T-helper 2 cell (primary cell): ENCODE results near the gene RGS19.
"Not testable (repeated sequence)": the region's sequence is repeated elsewhere in the genome, so short reads cannot be mapped to it uniquely, and the experiment has no call there.

Experiments used
- DNase-seq, 5 experiments: peaks; one replicate each; pipeline versions ENCODE4 v3.0.0 to v3.0.0-alpha.2; 2012 to 2022

Gene RGS19

GRCh38 chr20:64092258-64093012, 13.1 kb upstream of the RGS19 start:
- no peak for DNase-seq

DNA sequence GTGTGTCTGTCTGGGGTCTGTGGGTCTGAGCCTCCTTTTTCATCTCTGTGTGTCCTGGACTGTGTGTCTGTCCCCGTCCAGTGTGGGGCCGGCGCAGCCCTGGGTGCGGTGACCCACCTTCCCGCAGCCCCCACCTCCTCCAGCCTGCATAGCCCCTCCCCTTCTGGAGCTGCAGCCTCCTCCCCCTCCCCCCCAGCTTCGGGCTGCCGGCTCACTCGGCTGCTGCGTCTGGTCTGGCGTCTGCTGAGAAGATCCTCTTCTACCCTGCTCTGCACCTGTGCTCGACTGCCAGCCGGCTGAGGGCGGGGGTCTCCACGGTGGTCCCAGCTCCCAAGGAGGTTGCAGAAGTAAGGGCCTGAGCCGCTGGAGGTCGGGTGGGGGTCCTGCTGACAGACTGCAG, 12.5 kb upstream of the RGS19 start:
- DNase-seq = no peak

GRCh38 chr20:64091340-64091739, 12.0 kb upstream of the RGS19 start:
- no peak for DNase-seq

DNA sequence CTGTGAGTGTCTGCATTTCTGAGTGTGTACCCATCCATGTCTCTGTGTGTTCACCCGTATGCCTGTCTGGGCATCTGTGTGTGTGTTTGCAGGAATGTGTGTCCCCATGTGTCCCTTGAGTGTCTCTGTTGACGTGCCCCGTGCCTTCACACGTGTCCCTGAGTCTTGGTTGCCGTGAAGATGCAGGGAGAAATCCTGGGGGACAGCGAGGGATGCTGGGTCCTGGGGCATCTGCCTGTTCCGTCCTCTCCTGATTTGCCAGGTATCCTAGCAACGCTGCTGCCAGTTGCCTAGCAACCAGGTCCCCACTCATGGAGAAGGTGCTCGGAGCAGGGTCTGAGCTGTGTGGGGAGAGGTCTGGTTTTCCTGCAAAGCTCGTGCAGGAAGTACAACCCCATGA, 10.8 kb upstream of the RGS19 start:
- no peak for DNase-seq

- not testable (repeated sequence) for DNase-seq
These were observed 9.3 kb upstream of the RGS19 start for GRCh38 chr20:64088586-64088985.

DNA sequence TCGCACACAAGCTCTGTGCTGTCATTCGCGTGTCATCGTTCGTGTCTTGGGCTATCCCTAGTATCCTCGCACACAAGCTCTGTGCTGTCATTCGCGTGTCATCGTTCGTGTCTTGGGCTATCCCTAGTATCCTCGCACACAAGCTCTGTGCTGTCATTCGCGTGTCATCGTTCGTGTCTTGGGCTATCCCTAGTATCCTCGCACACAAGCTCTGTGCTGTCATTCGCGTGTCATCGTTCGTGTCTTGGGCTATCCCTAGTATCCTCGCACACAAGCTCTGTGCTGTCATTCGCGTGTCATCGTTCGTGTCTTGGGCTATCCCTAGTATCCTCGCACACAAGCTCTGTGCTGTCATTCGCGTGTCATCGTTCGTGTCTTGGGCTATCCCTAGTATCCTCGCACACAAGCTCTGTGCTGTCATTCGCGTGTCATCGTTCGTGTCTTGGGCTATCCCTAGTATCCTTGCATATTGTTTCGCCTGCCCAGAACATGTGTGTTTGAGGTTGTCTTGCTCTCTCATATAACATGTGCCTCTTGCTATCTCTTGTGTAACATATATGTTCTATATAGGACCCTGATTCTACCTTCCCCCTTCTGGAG, 8.0 kb upstream of the RGS19 start:
- not testable (repeated sequence) for DNase-seq

GRCh38 chr20:64086801-64087200, 7.5 kb upstream of the RGS19 start:
- DNase-seq = no peak

- DNase-seq = no peak
These were observed 5.4 kb upstream of the RGS19 start for GRCh38 chr20:64084685-64085152.

DNA sequence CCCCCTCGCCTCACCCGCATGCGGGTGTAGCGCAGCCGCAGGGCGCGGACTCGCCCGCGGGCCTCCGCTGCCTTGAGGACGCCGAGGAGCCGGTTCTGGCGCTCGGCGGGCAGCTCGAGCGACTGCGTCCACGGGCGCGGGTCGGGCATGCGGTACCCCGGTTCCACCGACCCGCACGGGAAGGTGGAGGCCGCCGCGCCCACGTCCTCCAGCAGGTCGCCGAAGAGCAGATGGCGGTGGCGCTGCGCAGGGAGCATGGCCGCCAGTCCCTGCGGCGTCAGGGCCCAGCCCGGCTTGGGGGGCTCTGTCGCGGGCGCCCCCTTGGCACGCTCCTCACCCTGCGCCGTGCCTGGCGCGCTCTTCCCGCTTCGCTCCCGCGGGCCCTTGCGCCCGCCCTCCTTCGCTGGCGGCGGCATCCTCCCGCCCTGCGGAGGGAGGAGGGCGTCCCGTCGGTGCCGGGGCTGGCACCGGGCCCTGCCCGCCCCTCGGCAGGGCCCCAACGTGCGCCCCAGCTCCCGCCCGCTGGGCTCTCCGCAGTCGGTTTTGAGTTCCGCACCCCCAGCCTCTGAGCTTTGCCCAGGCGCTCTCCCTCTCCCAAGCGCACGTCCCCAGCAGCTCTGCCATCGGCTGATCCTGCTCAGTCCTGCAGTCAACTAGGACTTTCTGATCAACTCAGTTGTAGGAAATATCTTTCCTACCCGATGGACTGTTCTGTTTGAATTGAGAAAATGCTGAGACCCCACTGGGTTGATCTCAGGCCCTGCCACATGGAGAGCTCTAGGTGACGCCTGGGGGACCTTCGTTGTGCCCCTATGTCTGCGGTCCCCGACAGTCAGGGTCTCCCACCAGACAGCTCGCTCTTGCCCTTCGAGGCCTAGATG, 4.7 kb upstream of the RGS19 start, which contains the start of gene LKAAEAR1:
TSS of gene LKAAEAR1 (minus strand) at position 595 of the 881 bp plus-strand sequence. CDS start at position 416, 179 bp downstream.
- DNase-seq = no peak

DNA sequence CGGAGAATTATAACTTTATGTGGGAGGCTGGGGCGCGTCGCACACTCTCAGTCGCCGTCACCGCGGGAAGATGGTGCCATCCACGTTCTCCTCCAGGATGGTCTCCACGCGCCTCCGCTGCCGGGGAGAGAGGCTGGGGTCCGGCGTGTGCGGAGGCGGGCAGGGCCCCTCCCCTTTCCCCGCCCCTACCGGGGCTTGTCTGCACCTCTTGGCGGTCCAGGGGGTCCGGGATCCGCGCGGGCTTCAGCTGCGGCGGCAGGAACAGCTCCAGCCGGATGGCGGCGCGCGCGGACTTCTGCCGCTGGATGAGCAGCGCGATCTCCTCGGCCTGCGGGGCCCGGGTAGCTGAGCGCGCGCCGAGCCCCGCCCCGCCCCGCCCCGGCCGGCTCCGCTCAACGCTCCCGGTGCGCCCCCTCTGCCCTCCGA, 4.1 kb upstream of the RGS19 start:
- peak in 4 of 5 experiments; percentile 44 to 78 (median 56) for DNase-seq

GRCh38 chr20:64082820-64083377, 3.6 kb upstream of the RGS19 start:
- no peak for DNase-seq

GRCh38 chr20:64082126-64082731, 2.9 kb upstream of the RGS19 start:
- DNase-seq = no peak

DNA sequence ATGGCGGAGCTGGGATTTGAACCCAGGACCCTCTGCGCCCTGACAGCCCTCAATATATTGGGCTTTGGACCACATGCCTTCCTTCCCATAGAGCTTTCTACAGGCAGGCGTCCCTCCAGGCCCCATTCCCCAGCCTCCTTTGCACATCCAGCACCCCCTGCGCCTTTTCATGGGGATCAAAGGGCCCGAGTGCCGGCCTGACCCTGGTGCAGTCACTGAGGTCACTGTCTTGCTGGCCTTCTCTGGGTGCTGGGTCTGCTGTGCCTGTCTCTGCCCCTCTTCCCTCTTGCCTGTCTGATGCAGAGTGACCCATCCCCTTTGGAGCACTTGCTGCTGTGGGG, 2.3 kb upstream of the RGS19 start:
- no peak for DNase-seq

GRCh38 chr20:64080813-64081623, 1.7 kb upstream of the RGS19 start:
- no peak for DNase-seq

- peak in 3 of 5 experiments; percentile 30 to 69 (median 40) for DNase-seq
These were observed 895 bp upstream of the RGS19 start, which contains the start of gene OPRL1 for GRCh38 chr20:64080013-64080812. OPRL1 (plus strand) TSS chr20:64080082; CDS start chr20:64092721, 12,639 bp downstream.

GRCh38 chr20:64078934-64079272, 415 bp downstream of the RGS19 start:
- no peak for DNase-seq

GRCh38 chr20:64077876-64078551, 1.3 kb downstream of the RGS19 start:
- peak in 4 of 5 experiments; percentile 38 to 89 (median 62) for DNase-seq

- DNase-seq = no peak
These were observed 1.8 kb downstream of the RGS19 start for GRCh38 chr20:64077541-64077875.

- peak in 1 of 5 experiments; percentile 48 for DNase-seq
These were observed 2.2 kb downstream of the RGS19 start for GRCh38 chr20:64077094-64077493.
